HG03159 (cell line): ENCODE data around the gene CEP44.

Experiments used
- ATAC-seq: cut with Tn5 transposase; IDR thresholded peaks from one replicate; pipeline ENCODE4 v1.9.1; 2021; ENCODE audit warnings: mild to moderate bottlenecking, moderate library complexity; ENCODE audit not compliant: unreplicated experiment

Gene CEP44, protein sequence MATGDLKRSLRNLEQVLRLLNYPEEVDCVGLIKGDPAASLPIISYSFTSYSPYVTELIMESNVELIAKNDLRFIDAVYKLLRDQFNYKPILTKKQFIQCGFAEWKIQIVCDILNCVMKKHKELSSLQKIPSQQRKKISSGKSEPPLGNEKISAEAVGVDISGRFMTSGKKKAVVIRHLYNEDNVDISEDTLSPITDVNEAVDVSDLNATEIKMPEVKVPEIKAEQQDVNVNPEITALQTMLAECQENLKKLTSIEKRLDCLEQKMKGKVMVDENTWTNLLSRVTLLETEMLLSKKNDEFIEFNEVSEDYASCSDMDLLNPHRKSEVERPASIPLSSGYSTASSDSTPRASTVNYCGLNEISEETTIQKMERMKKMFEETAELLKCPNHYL

DNA sequence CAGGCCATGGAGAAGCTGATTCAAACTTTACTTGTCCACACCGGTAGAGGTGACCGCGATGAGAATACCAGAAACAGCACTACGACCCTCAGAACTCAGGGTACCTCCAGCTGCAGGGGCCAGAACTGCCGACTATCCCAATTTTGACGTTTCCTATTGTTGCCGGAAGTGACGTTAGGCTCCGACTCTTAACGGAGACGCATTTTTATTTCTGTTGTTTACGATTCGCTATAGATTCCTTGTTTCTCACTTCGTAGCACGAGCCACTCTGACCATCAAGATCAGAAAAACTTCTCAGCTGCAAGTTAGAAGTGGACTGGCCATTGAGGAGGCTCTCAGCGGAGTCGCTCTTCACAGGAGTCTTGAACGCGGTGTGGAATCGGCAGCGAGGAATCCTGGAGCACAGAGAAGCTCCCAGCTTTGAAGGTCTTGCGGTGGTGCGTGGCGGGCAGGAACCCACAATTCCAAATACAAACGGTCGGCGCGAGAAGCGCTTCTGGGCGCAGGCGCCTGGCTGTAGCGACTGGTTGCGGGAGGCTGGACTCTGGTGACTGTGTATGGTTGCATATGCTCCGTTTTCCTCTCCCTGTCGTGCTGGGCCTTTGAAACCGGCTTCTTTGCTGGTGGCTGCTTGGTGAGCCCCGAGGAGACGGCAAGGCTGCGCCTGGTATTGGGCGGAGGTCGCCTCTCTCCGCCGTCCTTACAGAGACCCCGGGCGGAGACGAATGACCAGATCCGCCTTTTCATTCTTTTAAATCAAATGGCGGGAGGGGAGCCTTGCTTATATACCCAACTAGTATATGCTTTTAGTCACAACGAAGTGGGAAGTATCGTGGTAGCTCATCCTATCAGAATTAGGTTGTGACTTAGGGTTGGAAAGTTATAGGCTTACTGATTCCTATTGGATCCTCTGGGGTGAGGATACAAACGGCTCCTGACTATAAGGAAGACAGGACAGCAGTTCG, at the start of gene CEP44, which contains the start of gene FBXO8:
TSS of gene CEP44 (plus strand) at position 405 of the 965 bp plus-strand sequence. CDS start 15,211 bp downstream, outside the sequence.
TSS of gene FBXO8 (minus strand) at position 161 of the 965 bp plus-strand sequence. CDS start 20,575 bp downstream, outside the sequence.
- ATAC-seq = peak; percentile 55

DNA sequence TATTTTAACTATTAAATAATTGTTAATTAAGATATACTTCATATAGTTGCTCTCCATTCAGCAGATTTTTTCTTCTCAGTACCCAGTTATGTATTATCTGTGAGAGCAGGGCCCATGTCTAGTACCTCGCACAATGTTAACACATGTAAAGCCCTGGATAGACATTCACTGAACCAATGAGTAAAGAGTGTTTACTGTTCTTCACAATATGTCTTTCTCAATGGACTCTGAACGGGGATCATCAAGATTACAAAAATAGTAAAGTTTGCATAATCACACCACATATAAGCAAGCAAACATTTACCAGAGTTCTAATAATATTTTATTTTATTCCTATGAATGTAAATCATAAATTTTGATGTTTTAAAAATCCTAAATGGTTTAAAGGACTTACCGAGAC, 47.4 kb upstream of the CEP44 start:
- no peak for ATAC-seq

DNA sequence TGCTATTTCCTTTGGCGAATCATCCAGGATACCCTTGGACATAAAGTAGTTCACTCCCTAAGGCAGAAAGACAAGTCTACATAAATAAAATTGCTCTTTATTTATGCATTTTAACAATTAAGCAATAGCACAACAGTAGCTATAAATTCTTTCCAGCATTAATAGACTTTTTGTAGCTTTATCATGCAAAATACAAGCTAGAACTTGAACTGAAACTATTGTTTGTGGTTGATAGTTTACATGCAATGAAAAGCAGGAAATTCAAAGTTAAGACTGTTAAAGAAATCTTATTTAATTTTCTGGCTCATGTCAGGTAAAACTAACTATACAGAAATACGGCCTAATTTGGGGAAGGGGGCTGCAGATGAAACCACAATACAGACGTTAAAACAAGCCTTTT, 42.5 kb upstream of the CEP44 start:
- no peak for ATAC-seq

DNA sequence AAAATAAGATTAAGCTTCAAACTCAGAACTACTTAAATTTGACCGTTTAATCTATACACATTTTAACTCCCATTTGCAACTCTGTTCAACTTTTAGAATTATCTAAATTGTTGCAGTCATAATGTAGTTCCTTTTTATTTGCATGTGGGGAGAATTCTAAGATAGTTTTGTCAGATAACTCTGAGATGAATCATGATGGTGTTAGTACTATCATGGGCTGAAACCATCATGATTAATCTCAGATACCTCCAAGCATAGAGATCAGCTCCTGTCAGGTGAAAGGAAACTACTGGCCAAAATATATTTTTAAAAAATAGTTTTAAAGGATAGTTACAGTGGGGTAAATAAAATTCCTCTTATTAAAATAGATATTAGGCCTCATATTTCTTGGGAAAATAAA, 39.3 kb upstream of the CEP44 start:
- peak; percentile 76 for ATAC-seq

DNA sequence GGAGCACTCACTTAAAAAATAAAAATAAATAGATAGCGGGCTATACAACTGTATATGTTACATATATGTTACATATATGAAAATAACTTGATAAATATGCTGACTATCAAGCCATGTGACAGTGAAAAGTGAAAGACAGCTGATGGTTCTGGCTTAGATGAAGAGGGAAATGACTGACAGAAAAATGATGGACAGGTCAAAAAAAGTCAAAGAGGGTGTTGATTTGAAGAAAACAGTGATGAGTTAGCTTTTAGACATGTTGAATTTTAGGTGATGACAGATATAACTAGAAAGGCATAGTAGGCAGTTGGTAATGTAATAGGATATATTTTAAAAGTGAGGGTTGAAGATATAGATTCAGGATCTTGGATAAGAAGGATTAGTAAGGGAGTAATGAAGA, 38.0 kb upstream of the CEP44 start:
- no peak for ATAC-seq

DNA sequence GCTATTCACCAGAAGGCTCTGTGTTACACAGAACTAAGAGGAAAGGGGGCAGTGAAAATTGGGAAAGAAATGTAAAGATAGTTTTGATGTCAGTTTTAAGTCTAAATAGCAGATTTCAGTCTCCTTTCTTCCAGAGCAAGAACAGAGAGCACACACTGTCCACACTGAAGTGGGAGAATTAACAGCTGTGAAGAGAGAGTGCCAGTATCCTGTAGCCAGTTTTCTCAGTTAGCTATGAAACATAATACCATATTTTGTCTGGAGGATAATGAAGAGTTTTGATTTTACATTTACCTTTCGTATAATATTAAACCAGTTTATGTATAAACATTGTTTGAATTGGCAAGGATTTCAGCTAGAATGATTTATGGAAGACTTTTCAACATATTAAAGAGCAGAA, 35.3 kb upstream of the CEP44 start:
- ATAC-seq = no peak

DNA sequence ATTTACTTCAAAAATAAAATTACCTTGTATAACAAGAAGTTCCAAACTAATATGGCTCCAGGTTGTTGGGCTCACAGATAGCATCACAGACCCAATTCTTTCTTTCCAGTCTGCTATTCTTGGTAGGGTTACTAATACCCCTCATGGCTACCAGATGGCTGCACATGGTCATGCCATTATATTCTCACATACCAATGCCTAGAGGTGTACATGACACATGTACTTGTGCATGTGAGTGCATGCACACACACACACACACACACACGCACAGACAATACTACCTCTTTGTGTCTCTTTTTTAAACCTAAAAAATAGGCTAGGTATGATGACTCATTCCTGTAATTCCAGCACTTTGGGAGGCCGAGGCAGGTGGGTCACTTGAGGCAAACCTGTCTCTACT, 31.3 kb upstream of the CEP44 start:
- ATAC-seq = no peak

DNA sequence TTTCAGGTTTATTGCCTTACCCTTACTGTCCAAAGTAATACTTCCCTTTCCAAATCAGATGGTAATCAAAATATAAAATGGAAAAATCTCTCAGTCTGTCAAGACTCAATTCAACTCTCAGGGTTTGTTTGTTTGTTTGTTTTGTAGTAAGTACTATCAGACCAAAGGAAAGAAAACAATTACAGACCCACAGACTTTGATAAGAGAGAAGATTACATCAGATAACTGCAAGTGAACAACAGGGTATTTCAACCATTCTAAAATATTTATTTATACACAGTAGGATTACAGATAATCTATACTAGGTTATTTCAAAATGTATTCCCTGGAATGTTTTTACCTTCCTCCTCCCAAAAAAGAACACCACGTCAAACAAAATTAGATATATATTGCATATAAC, 29.1 kb upstream of the CEP44 start:
- no peak for ATAC-seq

DNA sequence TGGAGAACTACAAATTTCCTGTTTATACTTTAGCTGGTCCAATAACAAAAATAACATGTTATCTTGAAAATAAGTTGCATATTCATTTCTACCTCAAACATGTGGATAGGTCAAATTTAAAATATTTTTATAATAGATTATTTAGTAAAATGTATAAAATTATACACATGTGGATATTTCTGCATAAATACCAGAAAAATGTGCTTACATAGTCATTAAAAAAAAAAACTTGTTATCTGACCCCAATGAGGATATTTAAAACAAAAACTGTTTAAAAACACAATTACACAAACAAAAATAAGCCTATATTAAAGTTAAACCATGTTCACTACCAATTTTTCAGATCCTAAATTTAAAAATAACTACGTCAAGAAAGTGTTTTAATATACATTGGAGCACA, 28.3 kb upstream of the CEP44 start:
- ATAC-seq = no peak

DNA sequence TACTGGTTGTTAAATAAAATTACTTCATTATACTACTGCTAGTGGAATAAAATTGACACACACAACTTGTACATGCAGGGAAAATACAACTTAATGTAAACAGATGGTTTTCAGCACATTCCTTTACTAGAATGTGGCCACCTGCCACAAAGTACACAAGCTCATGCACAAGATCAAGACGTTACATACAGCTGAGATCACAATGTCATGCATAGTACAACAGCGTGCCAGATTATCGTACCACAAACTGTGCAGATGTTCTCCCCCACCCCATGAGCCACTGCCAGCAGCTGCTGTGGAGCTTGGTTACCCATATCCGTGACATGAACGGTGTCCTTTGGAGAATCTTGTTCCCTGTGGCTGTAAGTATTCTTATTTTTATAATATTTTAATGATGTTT, 27.9 kb upstream of the CEP44 start:
- no peak for ATAC-seq

DNA sequence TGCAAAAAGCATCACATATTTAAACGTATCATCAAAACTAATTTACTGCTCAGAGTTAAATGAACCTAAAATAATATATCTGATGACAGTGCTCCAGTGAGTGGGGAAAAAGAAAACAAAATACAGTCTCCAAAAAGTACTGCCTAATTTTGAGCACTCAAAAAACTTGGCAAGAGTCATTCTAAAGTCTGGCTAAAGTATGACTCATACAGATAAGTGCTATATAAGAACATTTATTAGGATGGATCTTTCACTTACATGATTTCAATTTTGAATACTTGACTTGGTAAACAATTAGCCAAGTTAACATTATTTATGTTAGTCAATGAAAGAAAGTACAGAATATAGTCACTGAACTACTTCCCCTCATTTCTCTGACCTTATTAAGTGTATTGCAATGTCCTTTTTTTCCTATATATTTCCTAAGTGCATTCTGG, 27.4 kb upstream of the CEP44 start:
- ATAC-seq = no peak

DNA sequence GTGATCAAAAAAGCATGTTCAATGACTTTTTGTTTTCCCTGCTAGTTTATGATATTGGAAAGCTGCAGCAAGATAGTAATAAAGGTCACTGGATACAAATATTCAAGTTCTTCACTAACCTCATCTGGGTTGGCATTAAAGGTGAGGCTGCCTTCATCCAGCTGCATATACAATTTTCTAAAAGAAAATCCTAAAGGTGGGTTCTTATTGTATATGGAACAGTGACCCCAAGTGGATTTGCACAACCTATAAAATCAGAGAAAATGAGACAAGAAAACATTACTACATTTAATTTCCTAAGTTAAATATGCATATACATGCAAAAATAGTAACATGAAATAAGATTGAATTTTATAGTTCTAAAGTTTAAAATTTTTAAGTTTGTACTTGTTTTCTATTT, 24.1 kb upstream of the CEP44 start:
- ATAC-seq = no peak

DNA sequence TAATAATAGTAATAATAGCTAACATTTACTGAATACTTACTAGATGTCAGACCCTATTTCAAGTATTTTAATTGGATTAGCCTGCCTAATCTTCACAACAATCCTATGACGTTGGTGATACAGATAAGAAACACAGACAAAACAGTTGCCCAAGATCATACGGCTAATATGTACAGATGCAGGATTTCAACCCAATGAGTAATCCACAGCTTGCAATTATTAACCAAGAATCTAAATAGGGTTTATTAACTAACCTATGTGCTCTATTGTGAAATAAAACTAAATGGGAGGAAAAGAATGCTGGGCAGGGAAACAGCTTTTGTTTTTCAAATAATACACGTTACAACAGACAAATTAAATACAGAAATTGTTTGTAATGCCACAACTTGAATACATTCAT, 23.6 kb upstream of the CEP44 start:
- ATAC-seq = peak; percentile 75

DNA sequence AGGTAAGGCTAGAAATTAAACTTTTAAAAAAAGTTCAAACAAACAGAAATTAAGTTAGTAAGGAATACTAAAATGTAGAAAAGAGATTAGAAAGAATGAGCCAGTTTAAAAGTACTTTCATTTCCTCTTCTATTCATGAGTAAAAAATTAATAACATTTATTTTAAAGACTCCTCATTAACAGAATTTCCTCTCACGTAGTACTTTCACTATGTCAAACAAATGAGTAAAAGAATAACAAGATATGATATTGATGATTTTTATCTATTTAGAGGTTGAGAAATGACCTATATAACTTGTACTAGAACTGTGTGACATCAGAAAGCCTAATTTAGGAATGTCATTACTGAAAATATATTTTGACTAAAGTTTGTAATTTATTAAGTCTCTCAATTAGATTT, 22.3 kb upstream of the CEP44 start:
- ATAC-seq = peak; percentile 48

DNA sequence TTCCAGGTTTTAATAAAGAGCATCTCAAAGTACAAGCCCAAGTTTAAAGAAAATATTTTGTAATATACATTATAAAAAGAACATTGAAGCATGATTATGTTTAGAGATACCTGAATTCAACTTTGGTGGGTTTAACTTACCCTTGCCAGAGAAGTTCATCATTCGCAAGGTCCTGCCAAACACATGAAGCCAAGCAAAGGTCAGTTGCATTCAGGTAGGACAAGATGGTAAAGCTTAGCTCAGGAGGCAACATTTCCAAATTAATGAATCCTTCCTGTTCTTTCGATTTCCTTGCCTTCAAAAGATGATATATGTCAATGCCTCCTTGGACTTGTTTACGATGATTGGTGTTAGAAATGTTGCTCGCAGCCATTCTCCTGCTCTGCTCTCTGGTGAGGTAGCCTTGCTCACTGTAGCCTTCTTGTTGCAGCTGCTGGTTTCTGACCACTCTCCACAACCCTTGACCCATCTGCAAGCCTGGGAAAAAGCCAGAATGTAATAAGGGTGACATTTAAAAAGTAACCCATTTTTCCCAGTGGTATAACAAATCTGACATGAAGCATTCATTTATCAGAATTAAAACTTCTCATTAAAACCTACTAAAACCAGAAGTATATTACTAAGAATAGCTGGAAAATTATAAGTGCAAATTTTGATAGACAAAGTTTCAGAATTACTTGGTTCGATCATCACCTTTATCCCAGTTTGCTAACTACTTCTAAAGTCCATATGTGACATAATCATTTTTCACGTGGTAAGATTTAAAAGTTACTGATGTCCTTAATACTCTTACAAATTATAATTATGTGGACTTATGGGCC, 20.9 kb upstream of the CEP44 start:
- ATAC-seq = no peak

DNA sequence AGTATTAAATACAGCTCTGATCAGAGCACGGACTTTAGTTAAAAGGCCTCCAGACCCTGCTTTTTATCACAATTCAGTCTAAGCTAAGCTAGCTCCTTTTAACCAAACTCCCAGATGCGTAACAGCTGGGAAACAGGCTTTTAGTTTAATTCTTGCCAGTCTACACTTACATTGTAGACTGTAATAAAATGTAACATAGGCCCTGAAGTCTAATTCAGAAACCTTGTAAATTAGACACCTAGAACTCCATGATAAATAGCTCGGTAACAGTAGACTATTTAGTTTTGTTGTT, 20.3 kb upstream of the CEP44 start:
- no peak for ATAC-seq

DNA sequence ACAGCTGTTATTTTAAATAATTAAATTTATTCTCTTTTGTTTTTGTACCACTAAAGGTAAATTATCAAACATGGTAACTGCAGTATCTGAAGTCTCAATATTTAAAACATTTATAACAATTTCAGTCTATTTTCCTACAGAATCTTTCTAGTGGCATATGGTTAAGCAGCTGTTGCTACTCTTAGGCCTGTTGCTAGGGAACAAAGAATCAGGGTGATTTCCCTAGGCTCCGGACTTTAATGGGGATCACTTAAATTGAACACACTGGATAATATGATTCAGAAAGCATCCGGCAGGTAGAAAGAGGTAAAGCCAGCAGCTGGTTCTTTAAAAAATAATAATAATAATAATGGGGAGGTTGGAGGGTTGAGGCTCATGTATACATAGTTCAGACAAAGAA, 17.8 kb upstream of the CEP44 start:
- ATAC-seq = no peak

DNA sequence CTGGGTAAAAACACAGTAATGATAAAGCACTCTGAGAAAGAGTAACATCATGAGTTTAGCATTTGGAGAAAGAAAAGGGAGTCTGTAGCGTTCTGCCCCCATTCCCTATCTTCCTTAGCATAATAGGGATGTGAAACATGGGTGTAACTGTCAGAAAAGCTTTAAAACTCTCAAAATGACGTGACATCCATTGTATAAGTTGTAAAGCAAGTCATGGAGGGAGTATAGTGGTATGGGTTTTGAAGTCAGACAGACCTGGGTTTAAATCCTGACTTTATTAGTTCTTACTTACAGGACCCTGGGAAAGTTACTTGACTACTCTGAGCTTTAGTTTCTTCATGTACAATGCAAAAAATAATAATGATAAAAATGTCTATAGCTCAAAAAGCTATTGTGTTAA, 17.3 kb upstream of the CEP44 start:
- no peak for ATAC-seq

DNA sequence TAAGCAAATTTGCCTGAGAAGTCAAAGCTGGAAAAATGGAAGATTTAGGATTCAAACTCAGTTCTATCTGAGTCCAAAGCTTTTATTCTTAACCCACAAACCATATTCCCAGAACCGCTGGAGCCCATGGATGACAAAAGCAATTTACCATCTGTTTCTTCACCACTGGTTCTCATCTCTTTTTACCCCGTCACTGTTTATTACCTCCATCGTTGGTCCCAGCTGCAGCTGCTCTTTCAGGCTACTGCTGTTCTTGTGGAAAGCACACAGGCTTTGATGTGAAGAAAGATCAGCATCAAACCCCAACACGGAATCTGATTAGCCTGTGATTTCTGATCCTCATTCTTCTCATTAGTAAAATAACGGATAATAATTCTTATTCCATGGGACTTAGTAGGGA, 9.8 kb upstream of the CEP44 start:
- no peak for ATAC-seq

DNA sequence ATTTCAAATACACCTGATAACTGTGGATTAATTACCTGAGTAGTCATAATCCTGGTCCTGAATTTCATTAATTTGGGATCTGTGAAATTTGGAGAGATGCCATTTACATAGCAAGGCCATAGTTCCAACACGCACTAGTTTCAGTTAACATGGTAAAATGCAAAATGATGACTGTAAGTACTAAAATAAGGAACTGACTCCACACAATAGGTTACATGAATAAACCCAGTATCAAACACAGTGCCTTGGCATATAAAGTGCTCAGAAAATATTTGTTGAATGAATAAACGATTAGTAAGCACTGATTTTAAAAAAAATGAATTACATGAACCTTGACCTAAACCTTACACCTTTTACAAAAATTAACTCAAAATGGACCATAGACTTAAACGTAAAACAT, 9.3 kb upstream of the CEP44 start:
- ATAC-seq = no peak

DNA sequence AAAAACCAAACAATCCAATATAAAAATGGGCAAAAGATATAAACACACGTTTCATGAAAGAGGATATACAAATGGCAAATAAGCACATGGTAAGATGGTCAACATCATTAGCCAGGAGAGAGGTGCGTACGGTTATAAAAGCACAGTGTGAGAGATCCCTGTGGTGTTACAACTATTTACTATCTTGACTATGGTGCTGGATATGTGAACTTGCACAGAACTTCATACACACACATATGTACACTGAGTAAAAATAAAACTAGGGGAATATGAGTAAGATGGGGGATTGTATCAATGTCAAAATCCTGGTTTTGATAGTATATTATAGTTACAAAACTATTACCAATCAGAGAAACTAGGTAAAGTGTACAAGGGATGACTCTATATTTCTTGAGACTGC, 8.6 kb upstream of the CEP44 start:
- no peak for ATAC-seq
